Left renal pelvis (tissue), 4 donors: ENCODE measurements around the gene FAM20B. TPM values are rescaled to one million over a fixed set of nuclear protein-coding genes. Genes with fewer than 3 reads are reported as not detected.
"Not testable (repeated sequence)": the region's sequence is repeated elsewhere in the genome, so short reads cannot be mapped to it uniquely, and the experiment has no call there.

Experiments used
- DNase-seq, 4 donors: peaks; one replicate each; pipeline ENCODE4 v3.0.0-alpha.2; 2013; ENCODE audit warnings: low read depth in 4 of 4, low spot score in 3 of 4
- polyA plus RNA-seq, 4 donors: library from polyadenylated mRNA; unstranded; fragments of 120-200 nt; gene quantifications; one replicate each; pipeline ENCODE4 v1.2.1, GENCODE V29; 2013; ENCODE audit not compliant: insufficient read length in 4 of 4

Gene FAM20B
- polyA plus RNA-seq, 4 donors, result 37.1 to 49.3 (median 47.2) TPM

GRCh38 chr1:179023946-179024650, 1.6 kb upstream of the FAM20B start:
- no peak for DNase-seq

GRCh38 chr1:179025975-179026812, 500 bp downstream of the FAM20B start:
- peak in 1 of 4 donors; percentile 51 for DNase-seq

- no peak for DNase-seq
These were observed 1.3 kb downstream of the FAM20B start for GRCh38 chr1:179026813-179027669.

- DNase-seq, result no peak
These were observed 3.6 kb downstream of the FAM20B start for GRCh38 chr1:179029321-179029759.

GRCh38 chr1:179030130-179030529, 4.4 kb downstream of the FAM20B start:
- DNase-seq, result no peak

GRCh38 chr1:179030683-179031082, 5.0 kb downstream of the FAM20B start:
- DNase-seq, result no peak

GRCh38 chr1:179031284-179031683, 5.6 kb downstream of the FAM20B start:
- no peak for DNase-seq

GRCh38 chr1:179031855-179032513, 6.3 kb downstream of the FAM20B start:
- DNase-seq, result no peak

- no peak for DNase-seq
These were observed 9.0 kb downstream of the FAM20B start for GRCh38 chr1:179034720-179035119.

GRCh38 chr1:179036844-179037465, 11.3 kb downstream of the FAM20B start:
- DNase-seq, result no peak

GRCh38 chr1:179038528-179039281, 13.0 kb downstream of the FAM20B start:
- DNase-seq, result no peak

- DNase-seq, result not testable (repeated sequence)
These were observed 13.9 kb downstream of the FAM20B start for GRCh38 chr1:179039502-179040174.

GRCh38 chr1:179040175-179040551, 14.5 kb downstream of the FAM20B start:
- not testable (repeated sequence) for DNase-seq

GRCh38 chr1:179042087-179042486, 16.4 kb downstream of the FAM20B start:
- DNase-seq, result no peak

- DNase-seq, result no peak
These were observed 17.0 kb downstream of the FAM20B start for GRCh38 chr1:179042700-179043099.

GRCh38 chr1:179043266-179043665, 17.6 kb downstream of the FAM20B start:
- no peak for DNase-seq

- no peak for DNase-seq
These were observed 18.2 kb downstream of the FAM20B start for GRCh38 chr1:179043907-179044306.

GRCh38 chr1:179046808-179047635, 21.3 kb downstream of the FAM20B start:
- DNase-seq, result no peak
